Tibial nerve (tissue), 4 donors: ENCODE results near the gene FGF14. TPM values are rescaled to one million over a fixed set of nuclear protein-coding genes. Genes with fewer than 3 reads are reported as not detected.
"Not testable (repeated sequence)": the region's sequence is repeated elsewhere in the genome, so short reads cannot be mapped to it uniquely, and the experiment has no call there.

Experiments
- DNase-seq, 2 donors: peaks; one replicate each; pipeline ENCODE4 v3.0.0-alpha.2; 2019; ENCODE audit warnings: low spot score in 2 of 2
- H3K27ac ChIP-seq, 4 donors: fragments of 200-600 bp; sonication (generic) in 3 of 4; one replicate each; pipeline ENCODE4 v1.5.1; 2017 to 2019; ENCODE audit warnings: mild to moderate bottlenecking in 1 of 4
- H3K27me3 ChIP-seq, 2 donors: fragments of 200-600 bp; sonication (generic) in 1 of 2; one replicate each; pipeline versions ENCODE4 v1.5.1 to v1.6.0; 2017 to 2019
- H3K36me3 ChIP-seq, 3 donors: fragments of 200-600 bp; sonication (generic); one replicate each; pipeline ENCODE4 v1.5.1; 2018 to 2019
- H3K4me1 ChIP-seq, 4 donors: fragments of 200-600 bp; sonication (generic) in 3 of 4; one replicate each; pipeline ENCODE4 v1.5.1; 2017 to 2019
- H3K4me3 ChIP-seq, 4 donors: fragments of 200-600 bp; sonication (generic) in 3 of 4; one replicate each; pipeline ENCODE4 v1.5.1; 2017 to 2019; ENCODE audit warnings: mild to moderate bottlenecking in 1 of 4, moderate library complexity in 1 of 4
- H3K9me3 ChIP-seq, 4 donors: fragments of 200-600 bp; sonication (generic) in 3 of 4; one replicate each; pipeline ENCODE4 v1.5.1; 2017 to 2019
- EP300 ChIP-seq, 2 donors: sonication (generic); formaldehyde crosslinking; IDR thresholded peaks; one replicate each; pipeline ENCODE4 v1.6.1; 2017; ENCODE audit warnings: antibody characterized with exemption in 2 of 2, mild to moderate bottlenecking in 1 of 2
- POLR2A ChIP-seq, 2 donors: fragments of 450-650 bp; IDR thresholded peaks; one replicate each; pipeline ENCODE4 v1.6.1; 2017; ENCODE audit warnings: antibody characterized with exemption in 2 of 2, mild to moderate bottlenecking in 2 of 2, moderate library complexity in 2 of 2
- WGBS, 2 donors: methylation state at CpG; one replicate each; pipeline ENCODE4 v1.1.5; 2018; 5-methylcytosine and 5-hydroxymethylcytosine counted together
- total RNA-seq, 4 donors: library from RNA; depleted of rRNA; stranded (reverse); fragments of >200 nt; gene quantifications; one replicate each; pipeline ENCODE4 v1.1.0, GENCODE V29; 2016
- TF ChIP-seq, protein P1 (sequence below), 5 experiments: fragments of 200-600 bp in 3 of 5; fragments of 450-650 bp in 2 of 5; sonication (generic) in 3 of 5; IDR thresholded peaks; one replicate each; pipeline ENCODE4 v1.5.1; 2016 to 2019; ENCODE audit warnings: antibody characterized with exemption in 5 of 5, mild to moderate bottlenecking in 3 of 5, moderate library complexity in 2 of 5

FGF14 gene
- total RNA-seq, 4 donors from 2014 or later = 0.20 to 2.1 (median 0.21) TPM; not detected in 1

GRCh38 chr13:102021777-102022176 lies 380.1 kb downstream of the FGF14 start:
- Histone ChIP-seq H3K4me1 (no peaks in the 10 kb centered on the region), H3K36me3 (no peaks in the 10 kb centered on the region), H3K9me3 (peaks cover 0 to 19% (median 6%) of the 10 kb centered on the region in 4 donors), H3K4me3 (no peak overlapping the region), H3K27ac (no peak overlapping the region), H3K27me3 (no peaks in the 10 kb centered on the region)
- WGBS, 2 donors = 88% methylated on average over 2 of the region's 2 CpGs
- TF ChIP-seq EP300 (IDR thresholded peaks at IDR 0.05) = no peak
- TF ChIP-seq POLR2A (IDR thresholded peaks at IDR 0.05) = no peak
- DNase-seq = no peak

GRCh38 chr13:102020611-102021216 lies 381.1 kb downstream of the FGF14 start:
- TF ChIP-seq, protein P1, sequence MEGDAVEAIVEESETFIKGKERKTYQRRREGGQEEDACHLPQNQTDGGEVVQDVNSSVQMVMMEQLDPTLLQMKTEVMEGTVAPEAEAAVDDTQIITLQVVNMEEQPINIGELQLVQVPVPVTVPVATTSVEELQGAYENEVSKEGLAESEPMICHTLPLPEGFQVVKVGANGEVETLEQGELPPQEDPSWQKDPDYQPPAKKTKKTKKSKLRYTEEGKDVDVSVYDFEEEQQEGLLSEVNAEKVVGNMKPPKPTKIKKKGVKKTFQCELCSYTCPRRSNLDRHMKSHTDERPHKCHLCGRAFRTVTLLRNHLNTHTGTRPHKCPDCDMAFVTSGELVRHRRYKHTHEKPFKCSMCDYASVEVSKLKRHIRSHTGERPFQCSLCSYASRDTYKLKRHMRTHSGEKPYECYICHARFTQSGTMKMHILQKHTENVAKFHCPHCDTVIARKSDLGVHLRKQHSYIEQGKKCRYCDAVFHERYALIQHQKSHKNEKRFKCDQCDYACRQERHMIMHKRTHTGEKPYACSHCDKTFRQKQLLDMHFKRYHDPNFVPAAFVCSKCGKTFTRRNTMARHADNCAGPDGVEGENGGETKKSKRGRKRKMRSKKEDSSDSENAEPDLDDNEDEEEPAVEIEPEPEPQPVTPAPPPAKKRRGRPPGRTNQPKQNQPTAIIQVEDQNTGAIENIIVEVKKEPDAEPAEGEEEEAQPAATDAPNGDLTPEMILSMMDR (IDR thresholded peaks at IDR 0.05) = no peak
- TF ChIP-seq EP300 (IDR thresholded peaks at IDR 0.05) (no peak), POLR2A (IDR thresholded peaks at IDR 0.05) (no peak)
- H3K4me1 ChIP-seq = no peaks in the 10 kb centered on the region
- 85 to 88% methylated on average over 4 of the region's 4 CpGs for WGBS, 2 donors
- peaks cover 0 to 23% (median 6%) of the 10 kb centered on the region in 4 donors for H3K9me3 ChIP-seq
- no peaks in the 10 kb centered on the region for H3K36me3 ChIP-seq
- H3K4me3 ChIP-seq = no peak overlapping the region
- no peaks in the 10 kb centered on the region for H3K27me3 ChIP-seq
- DNase-seq = no peak
- no peak overlapping the region for H3K27ac ChIP-seq

GRCh38 chr13:102018716-102019115 lies 383.1 kb downstream of the FGF14 start:
- no peak overlapping the region for H3K4me3 ChIP-seq
- no peaks in the 10 kb centered on the region for H3K36me3 ChIP-seq
- H3K9me3 ChIP-seq = peaks cover 0 to 23% (median 6%) of the 10 kb centered on the region in 4 donors
- H3K4me1 ChIP-seq = no peaks in the 10 kb centered on the region
- TF ChIP-seq POLR2A (IDR thresholded peaks at IDR 0.05) (no peak), EP300 (IDR thresholded peaks at IDR 0.05) (no peak)
- TF ChIP-seq, protein P1 (IDR thresholded peaks at IDR 0.05) = no peak
- no peak overlapping the region for H3K27ac ChIP-seq
- no peaks in the 10 kb centered on the region for H3K27me3 ChIP-seq
- DNase-seq = no peak

DNA sequence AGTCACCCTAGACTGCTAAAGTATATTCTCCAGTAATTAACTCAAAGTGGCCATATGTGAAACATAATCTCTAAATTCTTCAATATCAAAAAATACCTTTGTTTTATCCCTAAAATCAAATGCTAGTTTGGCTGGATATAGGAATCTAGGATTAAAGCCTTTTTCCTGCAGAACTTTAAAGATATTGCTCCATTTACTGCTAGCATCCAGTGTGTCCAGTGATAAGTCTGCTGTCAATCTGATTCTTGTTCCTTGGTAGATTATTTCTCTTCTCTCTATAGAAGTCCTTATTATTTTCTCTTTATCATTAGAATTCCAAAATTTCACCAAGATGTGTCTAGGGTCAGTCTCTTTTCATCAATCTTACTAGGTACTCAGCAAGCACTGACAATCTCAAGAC lies 384.6 kb downstream of the FGF14 start:
- H3K27ac ChIP-seq = no peak overlapping the region
- H3K36me3 ChIP-seq = no peaks in the 10 kb centered on the region
- H3K27me3 ChIP-seq = no peaks in the 10 kb centered on the region
- no peak for TF ChIP-seq POLR2A (IDR thresholded peaks at IDR 0.05)
- TF ChIP-seq, protein P1 (IDR thresholded peaks at IDR 0.05) = no peak
- TF ChIP-seq EP300 (IDR thresholded peaks at IDR 0.05) = no peak
- H3K9me3 ChIP-seq = peaks cover 0 to 23% (median 6%) of the 10 kb centered on the region in 4 donors
- H3K4me1 ChIP-seq = no peaks in the 10 kb centered on the region
- no peak overlapping the region for H3K4me3 ChIP-seq
- DNase-seq = no peak

GRCh38 chr13:102012299-102013293 lies 389.3 kb downstream of the FGF14 start:
- H3K4me1 ChIP-seq = no peaks in the 10 kb centered on the region
- H3K27ac ChIP-seq = no peak overlapping the region
- H3K27me3 ChIP-seq = no peaks in the 10 kb centered on the region
- 64 to 68% methylated on average over 7 of the region's 7 CpGs for WGBS, 2 donors
- H3K36me3 ChIP-seq = no peaks in the 10 kb centered on the region
- H3K4me3 ChIP-seq = no peak overlapping the region
- TF ChIP-seq, protein P1 (IDR thresholded peaks at IDR 0.05) = no peak
- TF ChIP-seq EP300 (IDR thresholded peaks at IDR 0.05) (no peak), POLR2A (IDR thresholded peaks at IDR 0.05) (no peak)
- peaks cover 0 to 12% (median 4%) of the 10 kb centered on the region in 4 donors for H3K9me3 ChIP-seq
- DNase-seq = no peak

DNA sequence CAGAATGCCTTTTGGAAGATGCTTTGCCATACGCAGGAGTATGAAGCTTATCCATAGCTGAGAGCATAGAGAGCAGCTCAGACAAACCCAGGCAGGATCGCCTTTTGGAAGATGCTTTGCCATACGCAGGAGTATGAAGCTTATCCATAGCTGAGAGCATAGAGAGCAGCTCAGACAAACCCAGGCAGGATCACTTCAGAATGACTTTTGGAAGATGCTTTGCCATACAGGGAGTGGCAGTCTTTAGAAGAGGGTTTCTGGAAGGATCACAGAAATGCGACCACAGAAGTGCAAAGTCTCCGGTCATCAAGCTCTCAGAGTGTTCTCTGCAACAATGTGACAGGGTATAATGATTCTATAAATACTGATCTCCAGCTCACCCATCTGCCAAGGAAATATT lies 390.4 kb downstream of the FGF14 start:
- DNase-seq, H3K27ac ChIP-seq, H3K36me3 ChIP-seq, H3K4me1 ChIP-seq, H3K27me3 ChIP-seq, H3K9me3 ChIP-seq, H3K4me3 ChIP-seq: not testable (repeated sequence)
- 71 to 75% methylated on average over 5 of the region's 5 CpGs for WGBS, 2 donors
